CD4-positive, alpha-beta T cell treated with Interleukin-1 beta for 1 hour (primary cell): ENCODE measurements around the gene CEP131.

Source experiments
- DNase-seq, 2 donors: peaks; one replicate each; pipeline ENCODE4 v3.0.0-alpha.2; 2020 to 2022

Gene CEP131

DNA sequence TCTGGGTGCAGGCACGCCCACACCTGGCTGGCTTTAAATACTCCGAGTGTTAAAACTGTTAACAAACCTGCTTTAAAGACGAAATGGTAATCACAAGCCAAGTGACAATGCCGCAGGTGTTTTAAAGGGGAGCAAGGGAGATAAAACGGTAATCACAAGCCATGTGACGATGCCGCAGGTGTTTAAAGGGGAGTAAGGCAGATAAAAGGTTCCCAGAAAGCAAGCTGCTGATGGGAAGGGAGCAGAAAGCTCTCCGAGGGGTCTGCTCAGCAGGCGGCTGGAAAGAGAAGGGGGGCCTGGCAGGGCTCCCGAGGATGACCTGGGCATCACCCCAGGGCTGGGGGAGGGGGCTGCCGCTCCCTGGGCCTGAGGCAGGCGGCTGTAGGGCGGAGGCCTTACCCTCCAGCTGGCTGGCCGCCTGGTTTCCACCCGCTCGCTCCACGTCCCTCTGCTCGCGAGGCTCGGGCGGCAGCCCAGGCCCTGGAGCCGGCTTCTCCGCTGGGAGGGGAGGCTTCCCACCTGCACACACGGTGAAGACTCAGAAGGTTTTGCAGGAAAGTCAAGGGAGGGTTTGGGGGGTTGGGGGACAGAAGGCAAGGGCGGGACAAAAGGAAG is 28.4 kb upstream of the CEP131 start:
- DNase-seq, result no peak

DNA sequence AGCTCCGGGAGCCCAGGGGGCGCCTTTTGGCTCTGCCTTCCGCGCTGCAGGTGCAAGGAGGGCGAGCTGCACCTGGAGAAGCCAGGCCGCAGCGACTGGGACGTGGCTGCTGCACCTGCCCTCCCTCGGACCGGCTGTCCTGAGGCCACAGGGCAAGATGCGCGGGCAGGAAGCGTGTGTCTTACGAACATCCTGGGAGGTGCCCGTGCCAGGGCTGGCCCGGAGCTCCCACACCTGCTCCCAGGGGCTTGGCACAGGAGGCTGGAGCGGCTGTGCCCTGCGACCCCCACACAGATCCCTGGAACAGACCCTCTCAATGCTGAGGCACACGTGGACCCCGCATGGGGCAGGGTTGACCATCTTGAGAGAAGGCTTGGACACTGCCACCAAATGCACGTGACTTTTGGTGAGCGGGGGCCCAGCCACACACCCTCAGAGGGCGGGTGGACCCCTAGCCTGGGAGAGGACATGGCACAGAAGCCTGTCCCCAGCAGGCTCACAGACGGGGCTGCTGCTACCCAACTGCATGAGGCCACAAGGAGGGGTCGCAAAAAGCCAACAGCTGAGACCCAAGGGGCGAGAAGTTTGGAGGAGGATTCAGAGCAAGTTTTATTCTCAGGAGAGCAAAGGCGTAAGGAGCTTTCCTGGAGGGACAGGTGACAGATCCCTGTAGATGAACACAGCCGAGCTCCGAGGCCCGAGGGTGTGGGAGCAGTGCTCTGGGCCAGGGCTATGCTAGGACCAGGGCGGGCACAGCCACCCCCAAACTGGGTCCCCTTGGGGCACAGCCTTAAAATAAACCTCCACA is 27.7 kb upstream of the CEP131 start:
- no peak for DNase-seq

DNA sequence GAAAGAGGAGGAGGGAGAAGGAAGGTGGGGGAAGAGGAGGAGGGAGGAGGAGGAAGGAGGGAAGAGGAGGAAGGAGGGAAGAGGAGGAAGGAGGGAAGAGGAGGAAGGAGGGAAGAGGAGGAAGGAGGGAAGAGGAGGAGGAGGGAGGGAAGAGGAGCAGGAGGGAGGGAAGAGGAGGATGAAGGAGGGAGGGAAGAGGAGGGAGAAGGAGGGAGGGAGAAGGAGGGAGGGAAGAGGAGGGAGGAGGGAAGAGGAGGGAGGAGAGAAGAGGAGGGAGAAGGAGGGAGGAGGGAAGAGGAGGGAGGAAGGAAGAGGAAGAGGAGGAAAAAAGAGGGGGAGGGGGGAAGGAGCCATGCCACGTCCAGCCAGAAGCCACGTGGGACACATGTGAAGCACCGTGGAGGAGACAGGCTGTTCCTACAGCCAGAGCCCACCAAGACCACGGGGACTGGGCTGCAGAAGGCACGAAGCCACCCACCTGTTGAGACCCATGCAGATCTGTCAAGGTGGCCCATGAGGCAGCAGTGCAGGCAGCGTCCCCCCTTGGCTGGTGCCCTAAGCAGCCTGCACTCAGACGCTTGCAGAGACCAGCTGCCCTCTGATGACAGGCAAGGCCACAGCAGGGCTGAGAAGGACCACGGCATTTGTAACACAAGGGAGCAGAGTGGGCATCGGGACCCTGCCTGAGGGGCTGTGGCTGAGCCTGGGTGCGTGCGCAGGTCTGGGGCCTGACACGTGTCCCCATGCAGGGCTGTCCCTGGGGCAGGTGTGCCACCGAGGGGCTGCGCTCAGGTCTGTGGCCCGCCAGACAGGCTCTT is 26.7 kb upstream of the CEP131 start:
- DNase-seq, result no peak

DNA sequence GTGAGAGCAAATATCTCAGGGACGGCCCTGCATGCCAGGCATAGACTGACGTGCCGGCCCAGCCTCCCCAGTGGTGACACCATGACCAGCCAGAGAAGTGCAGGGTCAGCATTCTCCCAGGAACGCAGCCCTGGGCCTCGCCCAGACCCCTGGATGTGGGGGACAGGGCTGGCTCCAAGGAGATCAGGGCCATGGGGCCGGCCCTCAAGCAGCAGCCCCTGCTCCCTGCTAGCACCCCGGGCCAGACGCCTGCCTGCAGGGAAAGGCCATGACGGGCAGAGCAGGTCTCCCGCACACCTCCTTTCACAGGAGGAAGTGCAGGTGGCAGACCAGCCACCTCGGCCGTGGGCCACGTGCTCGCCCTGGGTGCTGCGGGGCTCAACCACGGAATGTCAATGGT is 25.9 kb upstream of the CEP131 start:
- no peak for DNase-seq

DNA sequence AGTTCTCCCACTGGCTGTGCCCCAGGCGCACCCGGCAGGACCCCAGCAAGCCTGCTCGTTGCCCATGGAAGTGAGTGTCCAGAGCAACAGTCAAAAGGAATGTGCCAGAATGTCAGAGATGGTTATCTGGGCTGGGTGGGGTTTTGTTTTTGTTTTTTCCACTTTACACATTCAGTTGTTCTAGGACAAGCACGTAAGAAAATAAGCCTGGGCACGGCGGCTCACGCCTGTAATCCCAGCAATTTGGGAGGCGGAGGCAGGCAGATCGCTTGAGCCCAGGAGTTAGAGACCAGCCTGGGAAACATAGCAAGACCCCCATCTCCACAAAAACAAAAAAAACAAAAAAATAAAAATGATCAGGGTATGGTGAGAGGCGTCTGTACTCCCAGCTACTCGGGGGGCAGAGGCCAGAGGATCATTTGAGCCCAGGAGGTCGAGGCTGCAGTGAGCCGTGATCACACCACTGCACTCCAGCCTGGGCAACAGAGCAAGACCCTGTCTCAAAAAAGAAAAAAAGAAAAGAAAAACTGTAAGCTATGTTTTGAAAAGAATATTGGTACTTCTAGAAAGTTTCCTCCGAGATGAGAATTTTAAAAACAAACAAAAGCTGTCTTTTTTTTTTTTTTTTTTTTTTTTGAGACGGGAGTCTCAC is 24.7 kb upstream of the CEP131 start:
- no peak for DNase-seq

DNA sequence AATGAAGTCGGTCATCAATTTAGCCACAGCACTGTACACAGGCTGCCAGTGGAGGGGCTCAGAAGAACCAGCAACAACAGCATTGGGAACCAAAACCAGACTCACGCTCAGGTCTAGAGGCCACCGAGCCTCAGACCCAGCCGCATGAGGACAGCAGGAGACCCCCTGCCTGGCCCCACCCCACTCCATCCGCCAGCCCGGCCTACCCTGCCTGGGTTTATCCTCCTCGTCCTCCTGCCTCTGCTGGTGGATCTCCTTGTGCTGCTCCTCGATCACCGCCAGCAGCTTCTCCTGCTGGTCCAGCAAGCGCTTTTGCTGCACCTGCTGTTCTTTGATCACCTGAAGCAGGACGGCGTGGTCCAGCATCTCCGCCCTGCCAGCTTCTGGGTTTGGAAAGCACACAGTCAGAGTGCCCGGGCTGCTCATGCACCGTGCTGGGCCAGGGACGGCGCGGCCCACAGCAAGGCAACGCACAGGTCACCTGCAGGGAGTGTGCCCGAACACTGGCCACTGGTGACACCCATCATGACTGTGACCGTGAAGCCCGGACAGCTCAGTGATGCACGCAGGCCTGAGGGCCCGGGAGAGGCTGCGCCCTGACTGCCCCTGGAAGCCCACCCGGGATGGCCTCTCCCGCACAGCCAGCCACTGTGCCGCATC is 24.0 kb upstream of the CEP131 start:
- DNase-seq, result no peak

DNA sequence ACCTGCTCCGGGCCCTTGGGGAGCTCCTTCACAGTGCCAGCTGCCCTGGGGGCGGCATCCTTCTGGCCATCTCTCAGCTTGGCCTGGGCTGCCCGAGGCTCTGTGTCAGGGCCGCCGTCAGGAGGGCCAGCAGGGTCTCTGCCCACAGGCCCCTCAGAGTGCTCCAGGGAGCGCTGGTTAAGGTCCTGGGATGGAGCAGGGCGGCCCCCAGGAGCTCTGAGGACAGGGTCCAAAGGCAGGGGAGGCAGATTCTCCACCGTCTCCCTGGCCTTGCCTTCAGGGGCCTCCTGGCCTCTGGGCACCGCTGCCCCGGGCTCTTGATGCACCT is 23.5 kb upstream of the CEP131 start:
- no peak for DNase-seq

DNA sequence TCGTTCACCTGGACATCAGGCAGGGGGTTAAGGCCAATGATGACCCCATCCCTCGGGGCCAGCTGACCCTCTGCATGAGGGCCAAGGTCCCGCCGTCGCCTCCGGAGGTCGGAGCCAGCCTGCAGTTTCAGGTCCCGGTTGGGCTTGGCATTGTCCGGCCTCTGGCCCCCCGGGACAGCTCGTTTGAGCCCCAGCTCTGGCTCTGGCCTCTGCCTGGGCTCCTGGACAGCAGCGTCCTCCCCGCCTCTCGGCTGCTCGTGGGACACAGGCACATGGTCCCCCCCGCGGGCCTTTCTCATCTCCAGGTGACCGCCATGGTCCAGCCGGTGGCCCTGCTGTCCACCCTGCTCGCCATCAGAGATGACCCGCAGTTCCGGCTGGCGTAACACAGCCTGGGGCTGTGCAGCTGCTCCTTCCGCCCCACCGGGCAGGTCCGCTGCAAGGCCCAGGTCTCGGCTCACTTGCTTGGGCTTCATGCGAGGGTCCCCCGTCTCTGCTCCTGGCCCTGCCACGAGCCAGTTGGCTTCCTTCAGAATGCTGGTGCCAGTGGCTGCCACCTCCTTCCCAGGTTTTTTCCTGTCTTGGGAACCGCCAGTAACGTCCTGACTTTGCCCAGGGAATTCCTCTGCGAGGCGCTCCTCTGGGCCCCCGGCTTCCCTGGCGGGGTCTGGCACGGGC is 23.0 kb upstream of the CEP131 start:
- no peak for DNase-seq

DNA sequence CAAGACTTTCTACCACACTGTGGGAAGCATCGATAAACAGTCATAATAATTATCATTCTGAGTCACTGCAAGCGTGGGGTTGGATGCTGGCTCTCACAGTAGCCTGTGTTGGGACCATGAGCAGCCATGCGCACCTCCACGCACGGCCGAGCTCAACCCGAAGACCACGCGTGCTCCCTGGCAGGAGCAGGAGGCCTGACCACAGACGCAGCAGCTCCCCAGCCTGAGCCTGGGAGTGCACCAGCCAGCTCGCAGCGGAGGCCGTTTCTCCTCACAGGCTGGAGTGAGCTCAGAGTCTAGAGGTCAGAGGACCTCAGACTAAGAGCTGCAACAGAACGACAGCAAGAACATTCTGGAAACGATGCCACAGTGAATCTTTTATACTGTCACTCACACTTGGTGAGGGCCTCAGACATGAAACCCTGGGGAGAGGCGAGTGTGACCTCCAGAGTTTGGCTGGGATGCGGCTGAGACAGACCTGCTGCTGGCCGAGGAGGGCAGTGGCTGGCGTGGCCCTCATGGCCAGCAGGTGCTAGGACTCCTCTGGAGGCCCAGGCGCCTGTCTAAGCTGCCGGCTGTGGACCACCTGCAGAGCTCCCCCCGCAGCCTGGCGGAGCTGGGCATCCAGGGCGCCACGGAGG is 22.4 kb upstream of the CEP131 start:
- no peak for DNase-seq

DNA sequence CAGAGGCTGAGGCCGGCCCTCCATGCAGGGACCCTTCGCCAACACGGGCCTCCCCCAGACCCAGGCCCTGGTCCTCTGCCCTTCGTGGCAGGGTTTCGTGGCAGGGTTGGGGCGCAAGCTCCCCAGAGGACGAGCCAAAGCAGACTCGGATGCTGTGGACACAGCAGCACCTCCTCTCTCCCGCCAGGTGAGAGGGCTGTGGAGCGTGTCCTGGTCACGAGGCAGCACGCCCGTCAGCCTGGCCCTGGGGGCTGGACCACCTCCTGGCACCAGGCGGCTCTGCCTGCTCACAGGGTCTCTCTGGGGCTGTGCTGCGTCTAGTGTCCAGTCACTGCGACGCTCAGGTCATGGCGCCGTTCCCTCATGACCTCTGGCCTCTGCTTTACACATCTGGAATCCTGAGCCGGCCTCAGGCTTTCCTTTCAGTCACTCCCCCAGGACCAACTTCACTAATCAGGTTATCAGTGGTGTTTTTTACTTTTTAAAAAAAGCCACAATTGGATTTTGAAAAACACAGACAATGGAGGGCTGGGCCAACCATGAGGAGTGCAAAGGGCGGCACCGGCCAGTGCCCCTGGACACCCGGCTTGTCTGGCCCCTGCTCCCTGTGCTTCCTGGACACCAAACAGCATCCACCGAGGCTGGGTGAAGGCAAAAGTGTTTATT is 21.7 kb upstream of the CEP131 start:
- DNase-seq, result no peak

DNA sequence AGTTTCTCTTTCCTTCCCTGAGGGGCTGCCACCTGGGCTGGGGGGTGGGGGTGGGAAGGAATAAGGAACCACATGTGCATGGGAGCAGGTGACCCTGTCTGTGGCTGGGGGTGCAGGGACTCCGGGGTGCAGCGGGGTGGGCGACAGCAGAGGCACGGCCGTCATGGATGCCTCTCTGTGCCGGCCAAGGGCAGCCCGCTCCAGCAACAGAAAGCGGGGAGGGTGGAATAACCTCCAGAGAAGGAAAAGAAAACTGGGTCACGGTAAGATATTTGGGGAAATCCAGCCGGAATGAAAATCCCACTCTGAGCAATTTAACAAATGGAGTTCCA is 20.5 kb upstream of the CEP131 start:
- no peak for DNase-seq

DNA sequence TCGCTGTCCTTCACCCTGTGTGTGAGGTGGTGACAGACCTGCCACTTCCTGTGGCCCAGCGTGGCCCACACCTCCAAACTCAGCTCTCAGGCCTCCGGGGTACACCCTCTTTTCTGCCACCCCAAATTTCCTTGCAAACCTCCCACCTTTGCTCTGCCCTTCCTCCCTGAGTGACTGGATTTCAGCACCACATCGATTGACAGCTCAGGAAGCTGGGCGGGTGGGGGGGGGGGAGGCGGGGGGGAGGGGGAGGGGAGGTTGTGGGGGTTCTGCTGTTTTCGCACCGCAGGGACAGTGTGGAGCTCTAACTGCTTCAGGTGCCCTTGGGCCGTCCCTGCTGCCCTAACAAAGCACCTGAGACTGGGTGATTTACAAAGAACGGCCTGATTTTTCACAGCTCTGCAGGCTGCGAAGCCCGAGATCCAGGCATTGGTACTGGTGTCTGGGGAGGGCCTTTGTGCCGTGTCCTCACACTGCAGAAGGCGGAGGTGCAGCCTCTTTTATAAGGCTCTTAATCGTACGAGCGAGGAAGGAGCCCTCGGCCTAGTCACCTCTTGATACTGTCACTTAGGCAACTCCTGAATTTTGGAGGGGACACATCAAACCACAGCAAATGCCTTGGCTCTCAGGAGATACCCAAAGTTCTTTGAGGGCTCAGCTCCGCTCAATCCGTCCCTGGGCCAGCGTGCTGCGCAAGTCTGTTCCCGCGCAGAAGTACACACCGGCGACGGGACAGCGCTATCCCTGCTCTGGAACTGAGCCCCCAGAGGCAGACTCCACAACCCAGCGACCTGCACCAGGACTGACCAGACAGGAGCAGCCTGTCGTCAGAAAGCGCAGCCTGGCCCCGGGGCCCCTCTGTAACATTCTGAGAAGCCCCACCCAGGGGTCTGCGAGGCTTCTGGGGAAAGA is 19.9 kb upstream of the CEP131 start:
- no peak for DNase-seq

DNA sequence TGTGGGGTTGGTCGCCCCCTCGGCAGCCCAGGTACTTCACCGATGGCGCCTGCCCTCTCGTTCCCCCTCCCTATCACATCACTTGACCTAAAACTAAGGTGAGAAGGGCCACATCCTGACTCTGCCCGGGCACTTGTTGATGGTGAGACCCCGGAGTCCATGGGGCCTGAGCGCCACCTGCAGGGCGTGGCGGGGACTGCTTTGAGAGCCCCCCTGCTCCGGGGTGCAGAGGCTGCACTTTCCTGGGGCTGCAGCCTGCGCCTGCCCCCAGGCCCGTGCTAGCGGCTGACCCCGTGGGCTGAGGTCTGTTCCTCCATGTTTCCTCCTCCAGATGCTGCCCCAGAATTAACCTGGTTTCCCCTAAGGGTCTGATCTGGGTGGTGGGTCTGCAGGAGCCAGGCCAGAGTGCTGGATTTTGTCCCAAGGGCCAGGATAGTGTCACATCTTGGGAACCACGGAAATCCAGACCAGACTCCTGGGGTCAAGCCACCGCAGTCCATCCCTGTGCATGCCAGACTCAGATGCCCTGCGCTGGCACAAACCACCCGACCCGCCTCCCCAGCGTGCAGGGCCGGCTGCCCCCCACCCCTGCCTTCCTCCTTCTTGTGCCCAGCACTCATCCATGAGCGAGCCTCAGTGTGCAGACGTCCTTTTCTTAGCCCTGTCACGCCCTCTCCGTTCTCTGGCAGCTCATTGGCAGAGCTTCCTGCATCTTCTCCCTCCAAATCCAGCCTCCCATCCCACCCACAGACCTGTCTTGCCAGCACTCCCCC is 19.1 kb upstream of the CEP131 start:
- DNase-seq, result peak; percentile 62 to 64

DNA sequence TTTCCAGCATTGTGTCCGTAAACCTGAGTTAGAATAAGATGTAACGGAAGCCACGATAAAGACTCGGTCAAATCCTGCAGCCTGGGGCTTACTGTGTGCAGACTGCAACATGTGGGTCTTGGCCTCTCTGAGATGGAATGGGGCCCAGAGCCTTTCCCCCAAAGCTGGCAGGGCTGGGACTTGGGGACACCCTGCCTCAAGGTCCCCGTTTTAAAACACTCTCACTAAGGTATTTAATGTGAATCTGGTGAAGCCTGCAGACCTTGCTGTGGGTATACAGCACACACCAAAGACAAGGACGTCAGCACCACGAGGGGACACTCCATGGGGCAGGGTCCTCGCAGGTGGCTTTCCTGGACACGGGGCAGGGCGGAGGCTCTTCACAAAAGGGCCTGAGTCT is 18.4 kb upstream of the CEP131 start:
- no peak for DNase-seq

DNA sequence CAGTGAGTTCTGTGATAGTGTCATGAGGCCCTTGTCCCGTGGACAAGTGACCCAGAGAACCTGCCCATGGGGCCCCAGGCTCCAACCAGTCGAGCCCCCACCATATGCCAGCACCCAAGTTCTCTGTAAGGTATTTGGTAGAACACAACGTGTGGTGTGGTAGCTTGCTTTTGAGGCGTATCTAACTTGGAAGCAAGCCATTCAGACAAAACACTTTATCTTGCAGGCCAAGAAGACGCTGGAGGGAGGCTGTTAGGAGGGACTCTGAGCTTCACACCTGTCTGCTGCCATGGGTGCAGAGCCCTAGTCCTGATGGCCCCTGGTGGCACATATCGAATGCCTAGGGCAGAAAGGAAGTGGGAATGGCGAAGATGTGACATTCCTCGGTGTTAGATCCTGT is 18.0 kb upstream of the CEP131 start:
- no peak for DNase-seq

DNA sequence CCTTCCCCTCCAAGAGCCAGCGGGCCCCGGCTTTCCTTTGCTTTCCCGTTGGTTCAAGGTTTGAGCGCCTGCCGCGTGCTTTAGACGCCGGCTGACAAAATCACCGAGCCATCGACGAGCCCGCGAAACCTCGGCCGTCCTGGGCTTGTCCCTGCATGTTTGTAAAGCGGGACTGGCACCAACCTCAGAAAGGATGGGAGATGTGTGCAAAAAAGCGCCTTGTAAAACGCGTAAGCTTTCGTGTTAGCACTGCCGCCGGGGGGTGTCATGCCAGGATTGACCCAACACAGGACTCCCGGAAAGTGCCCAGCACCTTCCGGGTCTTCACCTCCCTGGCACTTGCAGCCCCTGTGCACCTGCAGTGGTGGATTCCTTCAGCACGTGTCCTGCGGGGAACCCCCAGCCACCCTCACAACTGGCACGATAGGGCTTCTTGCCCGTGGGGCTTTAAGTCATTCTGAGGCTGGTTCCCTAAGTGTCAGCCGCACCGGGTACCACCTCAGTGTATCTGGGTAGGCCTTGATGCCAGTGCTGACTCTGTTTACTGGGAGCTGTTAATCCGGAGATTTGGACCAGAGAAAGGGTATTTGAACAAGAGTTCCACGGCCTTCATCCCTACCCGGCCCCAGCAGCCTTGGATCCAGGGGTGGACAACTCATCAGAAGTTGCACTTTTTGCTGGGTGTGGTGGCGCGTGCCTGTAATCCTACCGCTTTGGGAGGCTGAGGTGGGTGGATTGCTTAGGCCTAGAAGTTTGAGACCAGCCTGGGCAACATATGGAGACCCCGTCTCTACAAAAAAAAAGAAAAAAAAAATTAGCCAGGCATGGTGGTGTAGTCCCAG is 17.2 kb upstream of the CEP131 start:
- peak; percentile 27 to 37 for DNase-seq

DNA sequence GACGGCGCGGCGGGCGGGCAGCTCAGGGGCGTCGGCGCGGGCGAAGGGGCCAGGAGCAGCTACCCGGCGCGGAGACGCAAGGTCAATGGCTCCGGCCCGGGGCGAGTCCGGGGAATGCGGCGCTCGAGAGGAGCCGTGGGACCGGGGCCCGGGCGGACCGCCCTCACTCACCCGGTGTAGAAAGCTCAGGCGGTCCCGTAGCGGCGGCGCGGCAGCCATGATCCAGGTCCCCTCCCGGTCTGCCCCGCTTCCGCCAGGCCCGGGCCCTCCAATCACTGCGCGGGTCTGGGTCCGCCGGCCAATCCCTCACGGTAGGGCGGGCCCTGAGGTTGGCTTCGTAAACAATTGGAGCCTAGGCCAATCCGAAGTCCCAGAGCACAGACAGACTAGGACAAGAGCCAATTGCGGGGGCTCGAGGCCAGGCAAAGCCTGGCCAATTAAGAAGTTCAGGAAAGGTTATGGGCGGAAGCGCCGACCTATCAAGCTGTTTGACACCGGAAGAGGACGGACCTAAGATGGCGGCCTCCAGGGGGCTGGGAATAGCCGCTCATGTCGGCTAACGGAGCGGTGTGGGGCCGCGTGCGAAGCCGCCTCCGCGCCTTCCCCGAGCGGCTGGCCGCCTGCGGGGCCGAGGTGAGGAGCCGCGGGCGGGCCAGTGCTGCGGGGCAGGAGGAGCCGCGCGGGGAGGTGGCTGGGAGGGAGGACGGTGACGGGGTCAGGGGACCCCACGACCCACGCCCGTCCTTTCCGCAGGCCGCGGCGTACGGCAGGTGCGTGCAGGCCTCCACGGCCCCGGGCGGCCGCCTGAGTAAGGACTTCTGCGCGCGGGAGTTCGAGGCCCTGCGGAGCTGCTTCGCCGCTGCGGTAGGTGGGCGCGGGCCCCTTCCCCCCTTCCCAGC is 16.3 kb upstream of the CEP131 start, which contains the start of the genes NDUFAF8 and TEPSIN:
Gene NDUFAF8, plus strand, starts transcription at position 504 of the 899 bp plus-strand sequence. Its CDS starts 46 bp downstream, at position 550.
Gene TEPSIN, minus strand, starts transcription at position 241 of the 899 bp plus-strand sequence. Its CDS starts 22 bp downstream, at position 219.
- peak; percentile 98 for DNase-seq
